PFSK-1 (cell line): ENCODE data around the gene ADARB1.

Experiments
- FOXP2 ChIP-seq: optimal IDR thresholded peaks from 2 replicates; pipeline ENCODE3; 2011; ENCODE audit warnings: borderline replicate concordance, control low read depth, inconsistent platforms; ENCODE audit not compliant: insufficient read depth; ENCODE audit errors: extremely low read length, extremely low read depth
- POLR2AphosphoS5 ChIP-seq: IDR thresholded peaks from 2 replicates; pipeline ENCODE4 v1.6.1; 2012; ENCODE audit warnings: low read depth, mild to moderate bottlenecking, control low read depth, low read length, moderate library complexity
- REST ChIP-seq, 2 experiments: IDR thresholded peaks; 2 replicates each; pipeline versions ENCODE4 v1.6.1 to v1.8.0; 2011 to 2012; ENCODE audit warnings: low read depth in 2 of 2, low read length in 2 of 2, control low read depth in 1 of 2, inconsistent platforms in 1 of 2, mild to moderate bottlenecking in 1 of 2, moderate library complexity in 1 of 2; ENCODE audit not compliant: insufficient read depth in 1 of 2
- SIN3A ChIP-seq: IDR thresholded peaks from 2 replicates; pipeline ENCODE4 v1.6.1; 2012; ENCODE audit warnings: mild to moderate bottlenecking, low read length, moderate library complexity, borderline replicate concordance; ENCODE audit not compliant: insufficient read depth
- TAF1 ChIP-seq: IDR thresholded peaks from 2 replicates; pipeline ENCODE4 v1.6.1; 2012; ENCODE audit warnings: low read length, control low read depth, borderline replicate concordance; ENCODE audit not compliant: insufficient read depth

ADARB1 gene

GRCh38 chr21:45178971-45179370 is 104.6 kb downstream of the ADARB1 start:
- TF ChIP-seq SIN3A (no peak), POLR2AphosphoS5 (no peak)

GRCh38 chr21:45179568-45180245 is 105.3 kb downstream of the ADARB1 start:
- TF ChIP-seq POLR2AphosphoS5 (no peak), TAF1 (no peak), FOXP2 (no peak), REST (IDR thresholded peaks at IDR 0.05; ENCODE audit: insufficient read depth in 1 of 2, low read depth in 2 of 2, low read length in 2 of 2) (no peak), SIN3A (no peak)

GRCh38 chr21:45180246-45180599 is 105.8 kb downstream of the ADARB1 start:
- no peak for TF ChIP-seq FOXP2
- TF ChIP-seq TAF1 = no peak
- TF ChIP-seq POLR2AphosphoS5 = no peak
- TF ChIP-seq REST (IDR thresholded peaks at IDR 0.05; ENCODE audit: insufficient read depth in 1 of 2, low read depth in 2 of 2, low read length in 2 of 2) = no peak
- no peak for TF ChIP-seq SIN3A

GRCh38 chr21:45182958-45183357 is 108.6 kb downstream of the ADARB1 start:
- no peak for TF ChIP-seq REST (IDR thresholded peaks at IDR 0.05; ENCODE audit: insufficient read depth in 1 of 2, low read depth in 2 of 2, low read length in 2 of 2)
- TF ChIP-seq TAF1 = no peak
- no peak for TF ChIP-seq SIN3A
- TF ChIP-seq POLR2AphosphoS5 = no peak
- TF ChIP-seq FOXP2 = no peak

- TF ChIP-seq FOXP2 = no peak
- TF ChIP-seq POLR2AphosphoS5 = no peak
- TF ChIP-seq TAF1 = no peak
- TF ChIP-seq SIN3A = no peak
- no peak for TF ChIP-seq REST (IDR thresholded peaks at IDR 0.05; ENCODE audit: insufficient read depth in 1 of 2, low read depth in 2 of 2, low read length in 2 of 2)
Observed at GRCh38 chr21:45183852-45184251, 109.5 kb downstream of the ADARB1 start.
